Ishikawa (cell line): ENCODE data around the gene KIF18A.

Experiments
- CEBPB ChIP-seq: IDR thresholded peaks from 2 replicates; pipeline ENCODE4 v1.6.1; 2012
- CREB1 ChIP-seq: IDR thresholded peaks from 2 replicates; pipeline ENCODE4 v1.6.1; 2012; ENCODE audit warnings: low read depth
- EGR1 ChIP-seq: IDR thresholded peaks from 2 replicates; pipeline ENCODE4 v1.6.1; 2012
- EP300 ChIP-seq: IDR thresholded peaks from 2 replicates; pipeline ENCODE4 v1.6.1; 2012; ENCODE audit warnings: borderline replicate concordance
- FOXM1 ChIP-seq: IDR thresholded peaks from 2 replicates; pipeline ENCODE4 v1.6.1; 2012; ENCODE audit warnings: low read depth, borderline replicate concordance
- NFIC ChIP-seq: IDR thresholded peaks from 2 replicates; pipeline ENCODE4 v1.6.1; 2012
- RAD21 ChIP-seq: IDR thresholded peaks from 2 replicates; pipeline ENCODE4 v1.6.1; 2012; ENCODE audit warnings: low read depth
- TAF1 ChIP-seq: IDR thresholded peaks from 2 replicates; pipeline ENCODE4 v1.6.1; 2012; ENCODE audit warnings: low read depth, mild to moderate bottlenecking
- TCF12 ChIP-seq: IDR thresholded peaks from 2 replicates; pipeline ENCODE4 v1.6.1; 2012; ENCODE audit warnings: low read depth
- TEAD4 ChIP-seq: IDR thresholded peaks from 2 replicates; pipeline ENCODE4 v1.6.1; 2012
- YY1 ChIP-seq: IDR thresholded peaks from 2 replicates; pipeline ENCODE4 v1.6.1; 2012; ENCODE audit warnings: low read depth
- TF ChIP-seq, protein P1 (sequence below): IDR thresholded peaks from 2 replicates; pipeline ENCODE4 v1.6.1; 2012; ENCODE audit warnings: low read depth, mild to moderate bottlenecking
- TF ChIP-seq, protein P2 (sequence below): IDR thresholded peaks from 2 replicates; pipeline ENCODE4 v1.6.1; 2012
- TF ChIP-seq, protein P3 (sequence below): IDR thresholded peaks from 2 replicates; pipeline ENCODE4 v1.6.1; 2012

DNA sequence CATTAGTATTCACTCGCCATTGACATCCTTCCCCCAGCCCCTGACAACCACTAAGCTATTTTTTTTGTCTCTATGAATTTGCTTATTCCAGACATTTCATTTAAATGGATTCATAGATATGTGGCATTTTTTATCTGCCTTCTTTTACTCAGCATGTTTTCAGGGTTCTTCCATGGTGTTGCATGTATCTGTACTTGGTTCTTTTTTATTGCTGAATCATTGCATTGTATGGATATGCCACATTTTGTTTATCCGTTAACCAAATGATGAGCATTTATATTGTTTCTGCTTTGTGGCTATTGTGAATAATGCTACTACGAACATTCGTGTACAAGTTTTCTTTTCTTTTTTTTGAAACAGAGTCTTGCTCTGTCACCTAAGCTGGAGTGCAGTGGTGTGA is 6.2 kb upstream of the KIF18A start:
- TF ChIP-seq RAD21 (no peak), NFIC (no peak), FOXM1 (no peak), TAF1 (no peak), EP300 (no peak), TEAD4 (no peak), YY1 (no peak), CREB1 (no peak), EGR1 (no peak), CEBPB (no peak), TCF12 (no peak)
- TF ChIP-seq, protein P1, sequence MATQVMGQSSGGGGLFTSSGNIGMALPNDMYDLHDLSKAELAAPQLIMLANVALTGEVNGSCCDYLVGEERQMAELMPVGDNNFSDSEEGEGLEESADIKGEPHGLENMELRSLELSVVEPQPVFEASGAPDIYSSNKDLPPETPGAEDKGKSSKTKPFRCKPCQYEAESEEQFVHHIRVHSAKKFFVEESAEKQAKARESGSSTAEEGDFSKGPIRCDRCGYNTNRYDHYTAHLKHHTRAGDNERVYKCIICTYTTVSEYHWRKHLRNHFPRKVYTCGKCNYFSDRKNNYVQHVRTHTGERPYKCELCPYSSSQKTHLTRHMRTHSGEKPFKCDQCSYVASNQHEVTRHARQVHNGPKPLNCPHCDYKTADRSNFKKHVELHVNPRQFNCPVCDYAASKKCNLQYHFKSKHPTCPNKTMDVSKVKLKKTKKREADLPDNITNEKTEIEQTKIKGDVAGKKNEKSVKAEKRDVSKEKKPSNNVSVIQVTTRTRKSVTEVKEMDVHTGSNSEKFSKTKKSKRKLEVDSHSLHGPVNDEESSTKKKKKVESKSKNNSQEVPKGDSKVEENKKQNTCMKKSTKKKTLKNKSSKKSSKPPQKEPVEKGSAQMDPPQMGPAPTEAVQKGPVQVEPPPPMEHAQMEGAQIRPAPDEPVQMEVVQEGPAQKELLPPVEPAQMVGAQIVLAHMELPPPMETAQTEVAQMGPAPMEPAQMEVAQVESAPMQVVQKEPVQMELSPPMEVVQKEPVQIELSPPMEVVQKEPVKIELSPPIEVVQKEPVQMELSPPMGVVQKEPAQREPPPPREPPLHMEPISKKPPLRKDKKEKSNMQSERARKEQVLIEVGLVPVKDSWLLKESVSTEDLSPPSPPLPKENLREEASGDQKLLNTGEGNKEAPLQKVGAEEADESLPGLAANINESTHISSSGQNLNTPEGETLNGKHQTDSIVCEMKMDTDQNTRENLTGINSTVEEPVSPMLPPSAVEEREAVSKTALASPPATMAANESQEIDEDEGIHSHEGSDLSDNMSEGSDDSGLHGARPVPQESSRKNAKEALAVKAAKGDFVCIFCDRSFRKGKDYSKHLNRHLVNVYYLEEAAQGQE: no peak
- TF ChIP-seq, protein P2, sequence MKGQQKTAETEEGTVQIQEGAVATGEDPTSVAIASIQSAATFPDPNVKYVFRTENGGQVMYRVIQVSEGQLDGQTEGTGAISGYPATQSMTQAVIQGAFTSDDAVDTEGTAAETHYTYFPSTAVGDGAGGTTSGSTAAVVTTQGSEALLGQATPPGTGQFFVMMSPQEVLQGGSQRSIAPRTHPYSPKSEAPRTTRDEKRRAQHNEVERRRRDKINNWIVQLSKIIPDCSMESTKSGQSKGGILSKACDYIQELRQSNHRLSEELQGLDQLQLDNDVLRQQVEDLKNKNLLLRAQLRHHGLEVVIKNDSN: no peak
- TF ChIP-seq, protein P3, sequence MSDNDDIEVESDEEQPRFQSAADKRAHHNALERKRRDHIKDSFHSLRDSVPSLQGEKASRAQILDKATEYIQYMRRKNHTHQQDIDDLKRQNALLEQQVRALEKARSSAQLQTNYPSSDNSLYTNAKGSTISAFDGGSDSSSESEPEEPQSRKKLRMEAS: no peak
